WTC11 (cell line): ENCODE results near the gene TMEM54.

Source experiments
- CREM ChIP-seq: sonication (generic); formaldehyde crosslinking; IDR thresholded peaks from 2 replicates; pipeline ENCODE4 v1.8.1; 2022; ENCODE audit warnings: mild to moderate bottlenecking, missing genetic modification reagents, moderate library complexity
- CTCF ChIP-seq: fragments of 200-600 bp; IDR thresholded peaks from 2 replicates; pipeline ENCODE4 v1.8.0; 2022; ENCODE audit warnings: antibody characterized with exemption
- FOXK1 ChIP-seq: sonication (generic); formaldehyde crosslinking; IDR thresholded peaks from 2 replicates; pipeline ENCODE4 v1.8.0; 2022; ENCODE audit warnings: mild to moderate bottlenecking, moderate library complexity, missing genetic modification reagents
- FOXP4 ChIP-seq: sonication (generic); formaldehyde crosslinking; IDR thresholded peaks from 2 replicates; pipeline ENCODE4 v1.8.0; 2022; ENCODE audit warnings: mild to moderate bottlenecking, missing genetic modification reagents
- KAT7 ChIP-seq: sonication (generic); formaldehyde crosslinking; IDR thresholded peaks from 2 replicates; pipeline ENCODE4 v1.8.1; 2023; ENCODE audit warnings: missing genetic modification reagents, mild to moderate bottlenecking, borderline replicate concordance
- MAX ChIP-seq: sonication (generic); formaldehyde crosslinking; IDR thresholded peaks from 2 replicates; pipeline ENCODE4 v1.8.0; 2022; ENCODE audit warnings: mild to moderate bottlenecking, missing genetic modification reagents
- MYBL2 ChIP-seq: sonication (generic); formaldehyde crosslinking; IDR thresholded peaks from 2 replicates; pipeline ENCODE4 v1.8.1; 2023; ENCODE audit warnings: mild to moderate bottlenecking, moderate library complexity, missing genetic modification reagents
- SP1 ChIP-seq: sonication (generic); formaldehyde crosslinking; conservative IDR thresholded peaks from 2 replicates; pipeline ENCODE4 v1.8.1; 2022; ENCODE audit warnings: missing genetic modification reagents
- ZNF425 ChIP-seq: fragments of 250-450 bp; sonication (Bioruptor Pico); conservative IDR thresholded peaks from 2 replicates; pipeline ENCODE4 v1.9.0; 2021; ENCODE audit warnings: mild to moderate bottlenecking

GRCh38 chr1:32881871-32882850 is 19.0 kb downstream of the TMEM54 start:
- TF ChIP-seq ZNF425 (CRISPR knock-in tag) (no peak), CTCF (no peak), SP1 (CRISPR knock-in tag) (no peak), KAT7 (CRISPR knock-in tag) (no peak), MAX (CRISPR knock-in tag) (no peak), FOXP4 (no peak), MYBL2 (CRISPR knock-in tag) (no peak), FOXK1 (CRISPR knock-in tag) (no peak), CREM (CRISPR knock-in tag) (no peak)
